HG03439 (cell line): Measurements from ENCODE around the gene IL37.

Experiments
- ATAC-seq: cut with Tn5 transposase; IDR thresholded peaks from one replicate; pipeline ENCODE4 v1.9.1; 2021; ENCODE audit warnings: mild to moderate bottlenecking, moderate library complexity; ENCODE audit not compliant: unreplicated experiment

IL37 gene, protein sequence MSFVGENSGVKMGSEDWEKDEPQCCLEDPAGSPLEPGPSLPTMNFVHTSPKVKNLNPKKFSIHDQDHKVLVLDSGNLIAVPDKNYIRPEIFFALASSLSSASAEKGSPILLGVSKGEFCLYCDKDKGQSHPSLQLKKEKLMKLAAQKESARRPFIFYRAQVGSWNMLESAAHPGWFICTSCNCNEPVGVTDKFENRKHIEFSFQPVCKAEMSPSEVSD

DNA sequence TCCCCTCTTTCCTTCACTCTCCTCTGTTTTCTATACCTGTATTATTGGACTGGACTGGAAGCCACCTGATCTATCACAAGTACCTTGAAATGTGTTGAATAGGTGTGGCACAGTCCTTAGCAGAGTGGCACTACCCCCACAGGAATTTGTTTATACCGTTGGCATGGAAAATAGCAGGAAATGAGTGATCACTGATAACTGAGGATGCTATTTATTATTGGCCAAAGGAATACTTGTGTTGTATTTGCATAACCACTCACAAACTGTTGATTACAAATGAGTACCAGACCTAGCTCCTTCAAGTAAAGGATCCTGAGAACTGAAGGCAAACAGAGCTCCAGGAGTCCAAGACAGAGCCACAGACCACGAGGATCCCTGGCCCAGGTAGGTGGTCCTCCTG is at the start of gene IL37:
Gene IL37 (plus strand): TSS at position 301 of the 400 bp plus-strand sequence. CDS start 1,848 bp downstream, outside the sequence.
- ATAC-seq, result no peak

- no peak for ATAC-seq
These were observed 46.9 kb upstream of the IL37 start for GRCh38 chr2:112864072-112864471.

- ATAC-seq, result no peak
These were observed 44.7 kb upstream of the IL37 start for GRCh38 chr2:112866128-112866835.

- no peak for ATAC-seq
These were observed 43.0 kb upstream of the IL37 start for GRCh38 chr2:112867701-112868631.

DNA sequence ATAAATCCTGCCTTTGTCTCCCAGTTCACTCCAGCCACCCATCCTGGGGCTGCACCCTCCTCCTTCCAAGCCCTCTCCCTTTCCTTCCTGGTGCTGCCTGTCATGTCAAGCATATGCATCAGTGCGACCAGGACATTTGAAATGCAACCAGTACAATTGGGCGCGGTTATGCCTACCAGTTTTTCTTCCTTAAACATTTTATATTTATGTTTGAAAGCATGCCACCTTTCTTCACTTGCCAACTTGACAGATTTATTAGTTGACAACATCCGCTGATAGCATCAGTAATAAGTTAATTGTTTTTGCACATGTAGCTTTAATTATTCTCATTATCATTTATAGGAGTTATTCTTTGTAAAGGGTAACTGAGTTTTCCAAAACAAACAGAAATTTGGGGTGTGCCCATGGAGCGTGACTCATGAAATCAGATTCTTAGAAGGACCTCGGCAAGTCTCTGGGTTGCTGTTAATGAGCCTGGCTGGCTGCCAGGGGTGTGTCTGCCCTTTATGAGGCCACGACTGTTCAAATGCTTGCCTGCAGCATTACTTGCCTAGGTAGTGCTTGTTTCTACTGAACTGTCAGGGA is 41.6 kb upstream of the IL37 start:
- no peak for ATAC-seq

DNA sequence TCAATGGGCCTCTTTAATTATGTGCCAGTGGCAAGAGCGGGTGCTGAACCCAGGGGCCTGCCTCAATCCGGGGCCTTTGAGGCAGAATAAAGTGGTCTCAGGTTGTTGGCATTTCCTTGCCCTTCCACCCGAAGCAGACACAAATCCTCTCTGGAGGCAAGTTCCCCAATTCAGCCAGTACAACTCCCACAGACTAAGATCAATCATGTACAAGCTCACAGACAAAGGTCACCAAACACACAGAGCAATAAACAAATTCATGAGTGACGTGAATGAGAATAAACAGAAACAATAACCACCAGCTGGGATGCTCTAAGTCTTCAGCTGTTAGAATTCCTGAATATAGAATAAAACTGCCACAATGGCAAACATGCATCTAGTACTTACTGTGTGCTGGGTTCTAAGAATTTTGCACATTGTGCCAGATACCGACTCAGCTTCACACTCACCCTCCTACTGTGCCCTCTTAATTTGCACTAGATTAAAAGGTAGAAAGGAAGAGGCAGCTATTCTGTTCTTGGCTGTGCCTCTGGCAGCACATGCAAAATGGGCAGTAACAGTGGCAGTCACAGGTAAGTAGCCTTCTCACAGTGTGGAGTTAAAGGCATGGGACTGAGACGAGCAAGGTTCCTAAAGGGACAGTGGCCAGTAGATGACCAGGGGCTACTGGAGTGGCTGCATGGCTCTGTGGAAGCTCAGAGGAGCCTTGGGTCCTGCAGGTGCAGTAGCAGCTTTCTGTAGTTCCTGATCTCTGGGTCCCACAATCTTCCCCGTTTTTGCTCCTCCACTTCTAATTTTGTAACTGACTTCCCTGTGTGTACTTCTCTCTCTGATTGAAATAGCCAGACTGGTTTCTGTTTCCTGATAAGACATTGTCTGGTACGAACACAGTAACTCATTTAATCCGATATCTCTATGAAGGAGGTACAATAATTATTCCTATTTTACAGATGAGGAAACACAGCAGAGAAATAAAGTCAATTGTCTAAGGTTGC is 39.8 kb upstream of the IL37 start:
- no peak for ATAC-seq

- ATAC-seq, result no peak
These were observed 34.6 kb upstream of the IL37 start for GRCh38 chr2:112876257-112876970.

GRCh38 chr2:112876971-112877361 is 34.0 kb upstream of the IL37 start:
- no peak for ATAC-seq

- ATAC-seq, result no peak
These were observed 33.5 kb upstream of the IL37 start for GRCh38 chr2:112877423-112877822.

DNA sequence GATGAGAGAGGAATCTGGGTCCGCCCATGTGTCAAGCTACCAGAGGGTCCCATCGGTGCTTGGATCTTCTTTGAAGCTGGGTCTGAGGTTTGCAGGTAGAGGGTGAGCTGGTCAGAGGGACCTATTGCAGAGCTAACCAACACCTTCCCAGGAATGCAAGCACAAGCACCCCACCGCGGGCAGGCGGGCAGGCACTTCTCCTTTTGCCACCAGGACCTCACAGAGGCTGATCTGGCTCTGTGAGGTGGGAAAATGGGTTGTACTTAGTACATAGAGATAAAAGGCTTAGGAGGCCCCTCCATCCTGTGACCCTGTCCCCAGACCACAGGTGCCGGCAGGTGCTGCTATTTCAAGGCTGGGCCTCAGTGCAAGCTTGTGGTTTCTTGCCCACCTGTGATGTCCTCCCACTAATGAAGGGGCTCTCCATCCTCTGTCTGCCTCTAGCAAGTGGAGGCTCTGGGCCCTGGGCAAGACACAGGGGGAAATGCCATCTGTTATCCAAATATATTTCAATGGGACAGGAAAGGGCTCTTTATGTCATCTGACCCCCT is 31.4 kb upstream of the IL37 start:
- ATAC-seq, result no peak

GRCh38 chr2:112880091-112880531 is 30.9 kb upstream of the IL37 start:
- ATAC-seq, result no peak

GRCh38 chr2:112880696-112881095 is 30.3 kb upstream of the IL37 start:
- ATAC-seq, result no peak

GRCh38 chr2:112881217-112881985 is 29.6 kb upstream of the IL37 start:
- ATAC-seq, result peak; percentile 52

GRCh38 chr2:112883669-112884068 is 27.3 kb upstream of the IL37 start:
- no peak for ATAC-seq

GRCh38 chr2:112884869-112885505 is 26.0 kb upstream of the IL37 start:
- peak; percentile 59 for ATAC-seq

DNA sequence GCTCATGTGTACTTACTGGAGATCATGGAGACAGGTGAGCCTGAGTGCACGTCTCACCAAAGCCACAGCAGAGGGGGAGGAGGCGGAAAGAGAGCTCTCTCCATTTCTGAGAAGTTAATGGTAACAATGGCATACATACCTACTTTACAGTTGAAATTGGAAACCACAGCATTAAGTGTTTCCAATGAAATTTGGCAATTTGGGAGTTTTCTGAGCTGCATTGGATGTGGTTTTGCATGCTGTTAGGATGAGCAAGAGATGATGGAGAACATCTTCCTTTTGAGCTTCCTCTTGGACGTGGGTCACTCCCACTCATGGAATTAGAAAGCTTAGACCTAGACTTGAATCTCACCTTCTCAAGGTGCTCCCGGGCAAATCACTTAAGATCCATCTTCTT is 25.5 kb upstream of the IL37 start:
- no peak for ATAC-seq

DNA sequence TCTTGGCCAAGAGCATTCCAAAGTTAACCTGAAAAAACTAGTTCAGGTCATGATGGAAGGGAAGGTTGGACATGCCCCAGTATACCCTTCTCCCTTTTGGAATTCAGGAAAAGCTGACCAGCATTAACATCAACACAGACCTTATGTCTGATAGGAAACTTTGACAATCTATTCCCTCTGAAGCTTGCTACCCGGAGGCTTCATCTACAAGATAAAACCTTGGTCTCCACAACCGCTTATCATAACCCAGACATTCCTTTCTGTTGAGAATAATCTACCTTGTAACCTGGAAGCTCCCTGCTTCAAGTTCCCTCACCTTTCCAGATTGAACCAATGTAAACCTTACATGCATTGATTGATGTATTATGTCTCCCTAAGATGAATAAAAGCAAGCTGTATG is 24.7 kb upstream of the IL37 start:
- no peak for ATAC-seq
